BJ (cell line): ENCODE measurements around the gene NUDT22. TPM values are rescaled to one million over a fixed set of nuclear protein-coding genes. Genes with fewer than 3 reads are reported as not detected.

ENCODE experiments used
- CTCF ChIA-PET: fragments of 350-600 bp; formaldehyde crosslinking; extraction: SDS; loops from one replicate; lab custom pipeline; 2021; ENCODE audit warnings: antibody characterized with exemption, inconsistent platforms; lab: Yijun Ruan, JAX
- POLR2A ChIA-PET: fragments of 300-600 bp; sonication (Branson Sonifier 250); formaldehyde crosslinking; extraction: SDS; loops from one replicate; lab custom pipeline; 2021; ENCODE audit warnings: antibody characterized with exemption; lab: Charles Lee
- DNase-seq: peaks from one replicate; pipeline ENCODE4 v3.0.0-alpha.2; 2011; ENCODE audit warnings: low read depth
- H3K27me3 ChIP-seq: 2 replicates; pipeline ENCODE4 v1.6.0; 2011; ENCODE audit warnings: low read length; ENCODE audit not compliant: control insufficient read depth, insufficient read depth
- H3K36me3 ChIP-seq: 2 replicates; pipeline ENCODE4 v1.5.1; 2011; ENCODE audit warnings: low read length; ENCODE audit not compliant: control insufficient read depth, insufficient read depth
- H3K4me3 ChIP-seq: 2 replicates; pipeline ENCODE4 v1.5.1; 2011; ENCODE audit warnings: low read depth, mild to moderate bottlenecking, control low read depth, low read length
- CTCF ChIP-seq: IDR thresholded peaks from 2 replicates; pipeline ENCODE4 v1.5.1; 2011; ENCODE audit warnings: low read depth, mild to moderate bottlenecking, control low read depth, inconsistent platforms, low read length, moderate library complexity; ENCODE audit not compliant: insufficient read depth
- polyA plus RNA-seq: library from polyadenylated mRNA; depleted of rRNA; stranded (reverse); fragments of >200 nt; gene quantifications from 2 replicates; pipeline ENCODE4 v1.2.3, GENCODE V29; 2011

Gene NUDT22
- polyA plus RNA-seq, 1 experiment, result 51.2 TPM

- peaks cover 19% of the 10 kb centered on the region for H3K36me3 ChIP-seq
- TF ChIP-seq CTCF, result no peak
- no peak overlapping the region for H3K4me3 ChIP-seq
- CTCF ChIA-PET, result interaction anchor here (1.2 to 1.9 kb wide), 2 partner anchors 10 to 39 kb away, joined by 3 to 6 read pairs; no protein-coding TSS in a partner anchor
- DNase-seq, result no peak
- H3K27me3 ChIP-seq, result no peaks in the 10 kb centered on the region
- POLR2A ChIA-PET, result no interaction called here
These were observed 27.4 kb downstream of the NUDT22 start for GRCh38 chr11:64253481-64253880.

GRCh38 chr11:64254326-64254725 lies 28.3 kb downstream of the NUDT22 start:
- Histone ChIP-seq H3K4me3 (no peak overlapping the region), H3K36me3 (peaks cover 21% of the 10 kb centered on the region), H3K27me3 (no peaks in the 10 kb centered on the region)
- TF ChIP-seq CTCF, result no peak
- DNase-seq, result no peak
- ChIA-PET POLR2A (no interaction called here), CTCF (interaction anchor here (0.7 to 2.2 kb wide), 5 partner anchors 9 to 50 kb away, joined by 3 to 11 read pairs (median 5); partner anchors contain the start of gene ESRRA)

GRCh38 chr11:64255135-64256128 lies 29.4 kb downstream of the NUDT22 start:
- ChIA-PET CTCF (interaction anchor here (0.7 to 2.2 kb wide), 5 partner anchors 8 to 49 kb away, joined by 3 to 11 read pairs (median 5); partner anchors contain the start of gene ESRRA), POLR2A (no interaction called here)
- no peaks in the 10 kb centered on the region for H3K27me3 ChIP-seq

DNA sequence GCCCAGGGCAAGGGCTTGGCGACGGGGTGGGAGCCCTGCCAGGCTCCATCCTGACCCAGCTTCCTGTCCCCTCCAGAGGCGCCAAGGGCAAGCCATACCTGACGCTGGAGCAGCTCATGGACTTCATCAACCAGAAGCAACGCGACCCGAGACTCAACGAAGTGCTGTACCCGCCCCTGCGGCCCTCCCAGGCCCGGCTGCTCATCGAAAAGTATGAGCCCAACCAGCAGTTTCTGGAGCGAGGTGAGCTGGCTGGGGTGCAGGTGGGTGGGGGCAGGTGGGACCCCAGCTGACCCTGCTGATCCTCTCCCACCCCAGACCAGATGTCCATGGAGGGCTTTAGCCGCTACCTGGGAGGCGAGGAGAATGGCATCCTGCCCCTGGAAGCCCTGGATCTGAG lies 30.2 kb downstream of the NUDT22 start:
- CTCF ChIA-PET, result interaction anchor here (1.6 to 2.0 kb wide), 2 partner anchors 12 to 27 kb away, joined by 4 to 7 read pairs; no protein-coding TSS in a partner anchor
- no peak for TF ChIP-seq CTCF
- POLR2A ChIA-PET, result interaction anchor here (0.6 kb wide), 1 partner anchor 13 kb away, joined by 3 read pairs; no protein-coding TSS in a partner anchor
- no peak for DNase-seq
- H3K4me3 ChIP-seq, result no peak overlapping the region
- peaks cover 29% of the 10 kb centered on the region for H3K36me3 ChIP-seq
- H3K27me3 ChIP-seq, result no peaks in the 10 kb centered on the region

More at GRCh38 chr11:64255135-64256128, 29.4 kb downstream of the NUDT22 start:
- no peak overlapping the region for H3K4me3 ChIP-seq
- no peak for TF ChIP-seq CTCF
- DNase-seq, result no peak
- peaks cover 28% of the 10 kb centered on the region for H3K36me3 ChIP-seq

GRCh38 chr11:64258356-64258755 lies 32.3 kb downstream of the NUDT22 start:
- no peak for DNase-seq
- TF ChIP-seq CTCF, result no peak
- Histone ChIP-seq H3K4me3 (no peak overlapping the region), H3K27me3 (no peaks in the 10 kb centered on the region), H3K36me3 (peaks cover 41% of the 10 kb centered on the region)
- ChIA-PET POLR2A (no interaction called here), CTCF (interaction anchor here (1.2 to 2.0 kb wide), 2 partner anchors 9 to 10 kb away, joined by 5 to 7 read pairs; no protein-coding TSS in a partner anchor)
